C4-2B (cell line): ENCODE results near the gene STAC3.
A peak's percentile ranks its signal among the peaks of the same experiment; 100 is the strongest.

ENCODE experiments used
- H3K27ac ChIP-seq: fragments of 450-650 bp; 2 replicates; pipeline ENCODE4 v1.5.1; 2017
- CTCF ChIP-seq: fragments of 450-650 bp; conservative IDR thresholded peaks from 2 replicates; pipeline ENCODE4 v1.5.1; 2017; ENCODE audit warnings: mild to moderate bottlenecking
- ZFX ChIP-seq: fragments of 450-650 bp; IDR thresholded peaks from 2 replicates; pipeline ENCODE4 v1.6.1; 2017

STAC3 gene

GRCh38 chr12:57241402-57242310 lies 9.3 kb downstream of the STAC3 start:
- no peak for TF ChIP-seq ZFX
- no peak for TF ChIP-seq CTCF
- no peak overlapping the region; the same call in 1 of the 2 replicates for H3K27ac ChIP-seq

GRCh38 chr12:57240926-57241401 lies 10.0 kb downstream of the STAC3 start:
- peak overlapping the region; percentile 34 for H3K27ac ChIP-seq
- TF ChIP-seq ZFX, result no peak
- TF ChIP-seq CTCF, result no peak; the same call in none of the 2 replicates

GRCh38 chr12:57240066-57240921 lies 10.7 kb downstream of the STAC3 start:
- TF ChIP-seq CTCF, result peak; percentile 27
- no peak for TF ChIP-seq ZFX
- peak overlapping the region; percentile 34 for H3K27ac ChIP-seq

GRCh38 chr12:57239587-57240065 lies 11.4 kb downstream of the STAC3 start:
- TF ChIP-seq CTCF (no peak), ZFX (no peak)
- H3K27ac ChIP-seq, result peak overlapping the region; percentile 34

- no peak for TF ChIP-seq ZFX
- TF ChIP-seq CTCF, result peak; percentile 100
- peak overlapping the region; percentile 34; the same call in 1 of the 2 replicates for H3K27ac ChIP-seq
Observed at GRCh38 chr12:57238854-57239554, 12.0 kb downstream of the STAC3 start.

GRCh38 chr12:57237932-57238853 lies 12.8 kb downstream of the STAC3 start:
- no peak overlapping the region for H3K27ac ChIP-seq
- TF ChIP-seq ZFX (no peak), CTCF (no peak)
